AG08396 (cell line): Measurements from ENCODE around the gene KIF19.

Experiments used
- DNase-seq: peaks from one replicate; pipeline ENCODE4 v3.0.0; 2012; ENCODE audit warnings: low spot score, mixed read lengths

The KIF19 gene

DNA sequence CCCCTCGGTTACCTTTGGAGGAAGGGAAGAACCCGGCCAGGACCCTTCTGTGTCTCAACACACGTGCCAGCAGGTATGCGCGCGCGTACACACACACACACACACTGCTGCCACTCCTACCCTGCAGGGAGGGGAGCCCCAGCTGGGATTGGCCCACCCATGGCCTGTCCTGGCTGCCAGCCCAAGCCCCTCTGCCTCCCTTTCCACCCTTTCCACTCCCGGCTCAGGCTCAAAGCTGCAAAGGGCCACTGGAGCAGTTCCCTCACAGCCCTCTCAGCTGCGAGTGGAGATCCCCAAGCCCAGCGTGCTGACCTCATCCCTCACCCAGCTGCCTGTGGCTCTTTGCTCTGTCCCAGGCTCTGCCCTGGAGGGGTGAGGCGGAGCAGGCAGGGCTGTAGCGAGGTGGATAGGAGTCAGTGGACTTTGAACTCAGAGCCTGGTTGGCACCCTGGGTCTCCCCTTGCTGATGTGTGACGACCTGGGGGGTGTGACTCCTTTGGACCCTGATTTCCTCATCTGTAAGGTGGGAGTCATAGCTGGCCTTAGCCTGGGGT, 14.5 kb downstream of the KIF19 start:
- no peak for DNase-seq

- DNase-seq, result no peak
These were observed 16.2 kb downstream of the KIF19 start for GRCh38 chr17:74342224-74342623.

DNA sequence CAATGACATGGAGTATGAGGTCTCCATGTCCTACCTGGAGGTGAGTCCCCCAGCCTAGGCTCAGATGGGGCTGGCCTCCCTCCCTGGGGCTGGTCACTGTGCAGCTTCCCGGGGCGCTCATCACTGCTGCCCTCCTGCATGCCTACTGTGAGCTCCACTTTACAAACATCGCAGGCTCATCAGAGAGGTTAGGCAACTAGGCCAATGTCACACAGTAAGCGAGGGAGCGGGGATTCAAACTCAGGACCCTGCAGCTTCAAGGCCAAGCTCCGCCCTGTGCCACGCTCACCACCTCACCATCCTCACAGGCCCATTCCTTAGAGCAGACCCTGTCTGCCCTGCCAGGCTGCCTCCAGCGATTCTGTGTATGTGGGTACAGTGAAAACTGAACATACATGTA, 17.1 kb downstream of the KIF19 start:
- DNase-seq, result no peak

GRCh38 chr17:74343526-74344284, 17.7 kb downstream of the KIF19 start:
- no peak for DNase-seq

- DNase-seq, result no peak
These were observed 18.6 kb downstream of the KIF19 start for GRCh38 chr17:74344658-74345057.

GRCh38 chr17:74345433-74346241, 19.6 kb downstream of the KIF19 start:
- no peak for DNase-seq

GRCh38 chr17:74347646-74348045, 21.6 kb downstream of the KIF19 start:
- DNase-seq, result no peak

DNA sequence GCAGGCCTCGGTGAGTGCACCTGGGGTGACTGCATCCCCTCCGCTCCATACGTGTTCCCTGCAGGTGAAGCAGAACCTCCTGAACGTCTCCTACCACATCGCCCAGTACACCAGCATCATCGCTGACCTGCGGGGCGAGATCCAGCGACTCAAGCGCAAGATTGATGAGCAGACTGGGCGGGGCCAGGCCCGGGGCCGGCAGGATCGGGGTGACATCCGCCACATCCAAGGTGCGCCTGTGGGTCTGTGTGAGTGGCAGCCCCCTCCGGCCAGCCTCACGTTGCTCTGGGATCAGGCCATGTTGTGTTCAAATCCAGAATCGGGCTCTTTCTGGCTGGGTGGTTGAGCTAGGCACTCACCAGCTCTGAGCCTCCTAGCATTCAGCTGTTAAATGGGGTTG, 23.1 kb downstream of the KIF19 start:
- DNase-seq, result no peak

- no peak for DNase-seq
These were observed 24.5 kb downstream of the KIF19 start for GRCh38 chr17:74350486-74350885.

- DNase-seq, result no peak
These were observed 25.7 kb downstream of the KIF19 start for GRCh38 chr17:74351552-74352210.

DNA sequence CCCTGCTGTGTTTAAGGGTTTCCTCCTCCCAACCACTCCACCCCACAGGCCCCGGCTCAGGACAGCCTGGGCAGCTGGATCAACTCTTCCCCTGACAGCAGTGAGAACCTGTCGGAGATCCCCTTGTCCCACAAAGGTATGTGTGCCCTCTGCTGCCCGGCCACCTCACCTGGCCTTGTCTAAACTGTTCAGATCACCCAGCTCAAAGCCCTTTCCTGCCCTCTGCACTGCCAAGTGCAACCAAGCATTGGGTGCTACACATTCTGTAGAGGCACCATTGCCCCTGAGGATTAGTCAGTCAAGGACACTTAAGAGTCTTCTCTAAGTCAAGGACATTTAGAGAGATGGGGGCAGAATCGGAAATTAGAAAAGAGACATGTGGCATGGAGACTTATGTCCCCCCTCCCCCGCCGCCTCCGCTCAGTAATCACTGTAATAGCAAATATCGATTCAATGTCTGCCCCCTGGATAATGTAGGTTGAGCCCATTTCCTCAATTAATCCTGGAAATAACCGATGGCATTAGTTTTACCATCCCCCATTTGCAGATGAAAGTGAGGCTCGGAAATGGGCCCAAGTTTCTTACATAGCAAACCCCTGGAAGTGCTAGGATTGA, 27.5 kb downstream of the KIF19 start:
- DNase-seq, result no peak

- DNase-seq, result peak; percentile 56
These were observed 28.1 kb downstream of the KIF19 start for GRCh38 chr17:74354123-74354522.

DNA sequence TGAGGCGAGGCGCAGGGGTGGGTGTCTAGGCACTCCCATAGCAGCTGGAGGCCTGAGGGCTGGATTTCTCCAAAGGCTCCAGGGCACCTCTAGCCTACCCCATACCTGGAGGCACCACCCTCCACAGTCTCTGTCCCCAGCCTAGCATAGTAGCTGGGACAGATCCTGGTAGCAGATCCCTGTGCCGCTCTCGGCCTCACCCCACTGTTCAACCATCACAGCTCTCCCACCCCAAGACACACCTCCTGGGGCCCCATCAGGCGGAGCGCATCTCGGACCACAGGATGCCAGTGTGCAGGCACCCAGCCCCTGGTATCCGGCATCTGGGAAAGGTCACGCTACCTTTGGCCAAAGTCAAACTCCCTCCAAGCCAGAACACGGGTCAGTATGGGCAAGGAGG, 28.5 kb downstream of the KIF19 start:
- DNase-seq, result no peak

- no peak for DNase-seq
These were observed 29.0 kb downstream of the KIF19 start for GRCh38 chr17:74355065-74355464.

- DNase-seq, result no peak
These were observed 30.8 kb downstream of the KIF19 start for GRCh38 chr17:74356646-74357465.

DNA sequence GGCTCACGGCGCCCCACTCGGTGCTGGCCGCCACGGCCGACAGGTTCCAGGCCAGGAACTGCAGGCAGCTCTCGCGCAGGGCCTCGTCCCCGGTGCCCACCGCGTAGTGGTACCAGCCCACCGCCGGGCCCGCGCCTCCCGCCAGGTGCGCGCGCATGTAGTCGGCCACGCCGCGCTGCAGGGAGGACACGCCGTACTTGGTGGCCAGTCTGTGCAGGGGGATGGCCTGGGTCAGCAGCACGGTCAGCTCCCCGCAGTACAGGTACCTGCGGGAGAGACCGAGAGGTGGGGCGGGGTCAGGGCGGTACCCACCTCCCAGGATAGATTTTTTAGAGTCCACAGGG, 31.4 kb downstream of the KIF19 start:
- DNase-seq, result no peak

GRCh38 chr17:74358697-74359096, 32.7 kb downstream of the KIF19 start:
- no peak for DNase-seq

GRCh38 chr17:74359916-74360315, 33.9 kb downstream of the KIF19 start:
- no peak for DNase-seq

GRCh38 chr17:74360899-74361229, 34.8 kb downstream of the KIF19 start:
- DNase-seq, result no peak

GRCh38 chr17:74361230-74362068, 35.4 kb downstream of the KIF19 start, which contains the start of gene BTBD17:
BTBD17 (minus strand) TSS chr17:74361868; CDS start chr17:74361819, 49 bp downstream.
- peak; percentile 65 for DNase-seq

DNA sequence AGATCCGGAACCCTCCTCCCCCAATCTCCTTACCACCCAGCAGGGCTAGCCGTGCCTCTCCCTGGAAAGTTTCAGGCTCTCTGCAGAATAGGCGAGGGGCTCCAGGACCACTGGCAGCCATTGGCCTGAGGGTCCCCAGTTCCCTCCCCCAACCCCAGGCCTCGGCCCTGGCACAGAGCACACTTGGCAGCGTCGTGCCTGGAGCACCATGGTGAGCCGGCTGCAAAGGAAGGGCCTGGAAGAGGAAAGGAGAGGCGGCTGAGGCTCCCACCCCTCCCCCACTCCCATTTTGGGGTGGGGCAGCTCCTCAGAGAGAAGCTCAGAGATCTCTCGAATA, 36.0 kb downstream of the KIF19 start:
- no peak for DNase-seq
